NB4 (cell line): ENCODE data around the gene KRTAP12-2.
"Not testable (repeated sequence)": the region's sequence is repeated elsewhere in the genome, so short reads cannot be mapped to it uniquely, and the experiment has no call there.

Experiments used
- DNase-seq: peaks from one replicate; pipeline ENCODE4 v3.0.0; 2010; ENCODE audit warnings: low read depth
- H3K4me3 ChIP-seq: one replicate; pipeline ENCODE4 v1.5.1; 2011; ENCODE audit warnings: mild to moderate bottlenecking, low read depth, low read length, moderate library complexity
- CTCF ChIP-seq: IDR thresholded peaks from one replicate; pipeline ENCODE4 v1.5.1; 2012; ENCODE audit warnings: low read depth, low read length
- MAX ChIP-seq: IDR thresholded peaks from 2 replicates; pipeline ENCODE4 v1.6.1; 2011; ENCODE audit warnings: low read depth, low read length
- MYC ChIP-seq: IDR thresholded peaks from 2 replicates; pipeline ENCODE4 v1.6.1; 2011; ENCODE audit warnings: low read depth, low read length
- POLR2A ChIP-seq: IDR thresholded peaks from 2 replicates; pipeline ENCODE4 v1.6.1; 2011; ENCODE audit warnings: mild to moderate bottlenecking; ENCODE audit not compliant: insufficient read length; ENCODE audit errors: extremely low read depth

The KRTAP12-2 gene

GRCh38 chr21:44681152-44681551 is 14.4 kb upstream of the KRTAP12-2 start:
- no peak overlapping the region for H3K4me3 ChIP-seq
- no peak for DNase-seq
- no peak for TF ChIP-seq POLR2A

- H3K4me3 ChIP-seq, result no peak overlapping the region
- TF ChIP-seq CTCF, result no peak
- TF ChIP-seq POLR2A, result no peak
- TF ChIP-seq MYC, result no peak
- no peak for TF ChIP-seq MAX
- no peak for DNase-seq
Observed at GRCh38 chr21:44677881-44678280, 11.2 kb upstream of the KRTAP12-2 start.

- no peak for TF ChIP-seq MYC
- TF ChIP-seq POLR2A, result no peak
- no peak for TF ChIP-seq CTCF
- TF ChIP-seq MAX, result no peak
- H3K4me3 ChIP-seq, result no peak overlapping the region
- no peak for DNase-seq
Observed at GRCh38 chr21:44671911-44672310, 5.2 kb upstream of the KRTAP12-2 start.

GRCh38 chr21:44670642-44671432 is 4.1 kb upstream of the KRTAP12-2 start:
- no peak overlapping the region for H3K4me3 ChIP-seq
- no peak for TF ChIP-seq MYC
- TF ChIP-seq POLR2A, result no peak
- TF ChIP-seq CTCF, result no peak
- no peak for TF ChIP-seq MAX
- no peak for DNase-seq

- H3K4me3 ChIP-seq, result no peak overlapping the region
- TF ChIP-seq POLR2A, result no peak
- TF ChIP-seq CTCF, result no peak
- no peak for TF ChIP-seq MAX
- no peak for TF ChIP-seq MYC
- no peak for DNase-seq
Observed at GRCh38 chr21:44667612-44668011, 885 bp upstream of the KRTAP12-2 start.

GRCh38 chr21:44664691-44665090 is 2.0 kb downstream of the KRTAP12-2 start:
- TF ChIP-seq MAX (no peak), POLR2A (no peak), MYC (no peak), CTCF (no peak)
- no peak overlapping the region for H3K4me3 ChIP-seq
- no peak for DNase-seq

GRCh38 chr21:44661567-44661966 is 5.2 kb downstream of the KRTAP12-2 start:
- not testable (repeated sequence) for H3K4me3 ChIP-seq, DNase-seq
